ENCODE measurements around the gene CCNYL1. TPM values are rescaled to one million over a fixed set of nuclear protein-coding genes. Genes with fewer than 3 reads are reported as not detected.

Gene CCNYL1
- polyA plus RNA-seq, 1 of the 3 experiments (the other 2 are of a cell fraction): 8.7 TPM

DNA sequence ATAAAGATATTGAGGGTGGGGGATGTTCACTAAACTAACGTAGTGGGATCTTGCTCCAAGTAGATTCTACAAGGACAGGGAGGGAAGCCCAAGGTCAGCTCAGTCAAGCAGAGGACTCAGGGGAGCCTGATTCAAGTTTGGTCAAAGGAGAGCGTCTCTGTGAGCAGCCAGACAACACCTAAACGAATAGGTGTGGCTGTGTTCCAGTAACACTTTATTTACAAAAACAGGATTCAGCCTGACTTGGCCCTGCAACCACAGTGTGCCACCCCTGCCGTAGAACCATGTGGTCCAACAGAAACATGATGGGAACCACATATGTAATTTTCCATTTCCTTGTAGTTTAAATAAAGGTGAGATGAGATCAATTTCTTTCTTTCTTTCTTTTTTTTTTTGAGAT, 76.4 kb downstream of the CCNYL1 start:
- DNase-seq: no peak
- Histone ChIP-seq H3K4me2 (no peak overlapping the region), H3K79me2 (ENCODE audit: insufficient read depth) (no peaks in the 10 kb centered on the region), H3K4me1 (ENCODE audit: control insufficient read depth in 1 of 2, insufficient read depth in 2 of 2, low read depth in 1 of 2, low read length in 1 of 2) (peaks cover 1 to 5% of the 10 kb centered on the region in 2 experiments; a peak in 2 of 4 replicates), H3K4me3 (ENCODE audit: low read depth in 2 of 2, low read length in 1 of 2) (no peak overlapping the region), H3K27me3 (ENCODE audit: insufficient read depth) (no peaks in the 10 kb centered on the region), H3F3A (replicated peaks; ENCODE audit: insufficient read depth) (peaks cover 8% of the 10 kb centered on the region), H2AFZ (ENCODE audit: low read depth) (no peak overlapping the region), H4K20me1 (ENCODE audit: insufficient read depth) (no peaks in the 10 kb centered on the region), H3K27ac (ENCODE audit: low read depth in 2 of 2, low read length in 1 of 2) (no peak overlapping the region), H3K36me3 (replicated peaks in 1 of 2; ENCODE audit: control insufficient read depth in 1 of 2, insufficient read depth in 2 of 2, low read length in 1 of 2) (no peaks in the 10 kb centered on the region), H3K9ac (no peak overlapping the region), H3K9me2 (no peaks in the 10 kb centered on the region), H3K9me3 (no peaks in the 10 kb centered on the region)
- CTCF ChIA-PET: no interaction called here
- TF ChIP-seq GABPA (IDR thresholded peaks at IDR 0.05; ENCODE audit: low read depth) (no peak), GATA2 (CRISPR knock-in tag; IDR thresholded peaks at IDR 0.05) (no peak), RFX5 (IDR thresholded peaks at IDR 0.05; ENCODE audit: low read length) (no peak), RCOR1 (IDR thresholded peaks at IDR 0.05; ENCODE audit: low read length) (no peak), YY1 (IDR thresholded peaks at IDR 0.05; ENCODE audit: low read depth) (no peak), TEAD4 (IDR thresholded peaks at IDR 0.05; ENCODE audit: borderline replicate concordance, insufficient read depth) (no peak), POLR2AphosphoS5 (IDR thresholded peaks at IDR 0.05; ENCODE audit: low read depth, low read length) (no peak), SIN3A (IDR thresholded peaks at IDR 0.05; ENCODE audit: borderline replicate concordance, low read depth, low read length) (no peak), TAF1 (IDR thresholded peaks at IDR 0.05; ENCODE audit: borderline replicate concordance, low read depth, low read length) (no peak), RXRA (IDR thresholded peaks at IDR 0.05; ENCODE audit: borderline replicate concordance, low read depth) (no peak), MAX (IDR thresholded peaks at IDR 0.05; ENCODE audit: low read depth) (no peak), NRF1 (IDR thresholded peaks at IDR 0.05; ENCODE audit: low read depth, low read length) (no peak), EZH2phosphoT487 (IDR thresholded peaks at IDR 0.05; ENCODE audit: borderline replicate concordance, low read depth) (no peak), JUND (IDR thresholded peaks at IDR 0.05) (no peak), FOSL2 (IDR thresholded peaks at IDR 0.05; ENCODE audit: borderline replicate concordance, low read depth) (no peak)
- TF ChIP-seq, protein P1, sequence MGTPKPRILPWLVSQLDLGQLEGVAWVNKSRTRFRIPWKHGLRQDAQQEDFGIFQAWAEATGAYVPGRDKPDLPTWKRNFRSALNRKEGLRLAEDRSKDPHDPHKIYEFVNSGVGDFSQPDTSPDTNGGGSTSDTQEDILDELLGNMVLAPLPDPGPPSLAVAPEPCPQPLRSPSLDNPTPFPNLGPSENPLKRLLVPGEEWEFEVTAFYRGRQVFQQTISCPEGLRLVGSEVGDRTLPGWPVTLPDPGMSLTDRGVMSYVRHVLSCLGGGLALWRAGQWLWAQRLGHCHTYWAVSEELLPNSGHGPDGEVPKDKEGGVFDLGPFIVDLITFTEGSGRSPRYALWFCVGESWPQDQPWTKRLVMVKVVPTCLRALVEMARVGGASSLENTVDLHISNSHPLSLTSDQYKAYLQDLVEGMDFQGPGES (IDR thresholded peaks at IDR 0.05; ENCODE audit: low read depth, low read length): no peak
- WGBS (ENCODE audit: low lambda C conversion rate): 86% methylated on average over 4 of the region's 4 CpGs
- POLR2A ChIA-PET: no interaction called here

DNA sequence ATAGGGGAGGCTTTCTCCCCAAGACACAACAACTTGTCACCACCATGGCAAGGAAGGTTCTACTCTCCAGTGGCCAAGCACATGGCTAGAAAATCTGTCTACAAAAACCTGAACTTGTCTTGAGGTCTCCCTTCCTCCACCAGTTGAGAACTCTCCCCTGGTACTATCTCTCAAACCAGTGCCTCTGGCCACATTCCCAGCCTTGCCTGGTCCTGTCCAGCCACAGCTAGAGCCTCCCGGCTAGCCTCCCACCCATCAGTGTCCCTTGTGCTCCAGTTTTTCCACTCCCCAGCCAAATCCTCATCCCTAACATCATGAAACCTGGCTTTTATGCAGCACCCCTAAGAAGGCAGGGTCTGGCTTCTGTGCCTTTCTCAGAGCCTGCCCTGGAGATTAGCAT, 79.5 kb downstream of the CCNYL1 start:
- H3K4me3 ChIP-seq (ENCODE audit: low read depth in 2 of 2, low read length in 1 of 2): no peak overlapping the region
- H3K79me2 ChIP-seq (ENCODE audit: insufficient read depth): no peaks in the 10 kb centered on the region
- H4K20me1 ChIP-seq (ENCODE audit: insufficient read depth): no peaks in the 10 kb centered on the region
- H3K27me3 ChIP-seq (ENCODE audit: insufficient read depth): no peaks in the 10 kb centered on the region
- no peak overlapping the region for H3K27ac ChIP-seq (ENCODE audit: low read depth in 2 of 2, low read length in 1 of 2)
- no peak for DNase-seq
- H3K4me2 ChIP-seq: no peak overlapping the region
- no peaks in the 10 kb centered on the region for H3K9me2 ChIP-seq
- POLR2A ChIA-PET: no interaction called here
- WGBS (ENCODE audit: low lambda C conversion rate): 62% methylated on average over 1 of the region's 1 CpG
- no peaks in the 10 kb centered on the region for H3K36me3 ChIP-seq (replicated peaks in 1 of 2; ENCODE audit: control insufficient read depth in 1 of 2, insufficient read depth in 2 of 2, low read length in 1 of 2)
- no peaks in the 10 kb centered on the region for H3K9me3 ChIP-seq
- peaks cover 0 to 5% of the 10 kb centered on the region in 2 experiments; a peak in 1 of 4 replicates for H3K4me1 ChIP-seq (ENCODE audit: control insufficient read depth in 1 of 2, insufficient read depth in 2 of 2, low read depth in 1 of 2, low read length in 1 of 2)
- CTCF ChIA-PET: no interaction called here
- no peak overlapping the region for H3K9ac ChIP-seq
- no peak overlapping the region for H2AFZ ChIP-seq (ENCODE audit: low read depth)
- H3F3A ChIP-seq (replicated peaks; ENCODE audit: insufficient read depth): peaks cover 8% of the 10 kb centered on the region
- TF ChIP-seq RAD21 (IDR thresholded peaks at IDR 0.05; ENCODE audit: low read length) (no peak), MXI1 (IDR thresholded peaks at IDR 0.05; ENCODE audit: low read depth, low read length) (no peak), POLR2AphosphoS5 (IDR thresholded peaks at IDR 0.05; ENCODE audit: low read depth, low read length) (no peak), SIN3A (IDR thresholded peaks at IDR 0.05; ENCODE audit: borderline replicate concordance, low read depth, low read length) (no peak), TEAD4 (IDR thresholded peaks at IDR 0.05; ENCODE audit: borderline replicate concordance, insufficient read depth) (no peak), GABPA (IDR thresholded peaks at IDR 0.05; ENCODE audit: low read depth) (no peak), EP300 (IDR thresholded peaks at IDR 0.05; ENCODE audit: borderline replicate concordance in 1 of 2, low read depth in 1 of 2, low read length in 1 of 2) (no peak)
- TF ChIP-seq, protein P2, sequence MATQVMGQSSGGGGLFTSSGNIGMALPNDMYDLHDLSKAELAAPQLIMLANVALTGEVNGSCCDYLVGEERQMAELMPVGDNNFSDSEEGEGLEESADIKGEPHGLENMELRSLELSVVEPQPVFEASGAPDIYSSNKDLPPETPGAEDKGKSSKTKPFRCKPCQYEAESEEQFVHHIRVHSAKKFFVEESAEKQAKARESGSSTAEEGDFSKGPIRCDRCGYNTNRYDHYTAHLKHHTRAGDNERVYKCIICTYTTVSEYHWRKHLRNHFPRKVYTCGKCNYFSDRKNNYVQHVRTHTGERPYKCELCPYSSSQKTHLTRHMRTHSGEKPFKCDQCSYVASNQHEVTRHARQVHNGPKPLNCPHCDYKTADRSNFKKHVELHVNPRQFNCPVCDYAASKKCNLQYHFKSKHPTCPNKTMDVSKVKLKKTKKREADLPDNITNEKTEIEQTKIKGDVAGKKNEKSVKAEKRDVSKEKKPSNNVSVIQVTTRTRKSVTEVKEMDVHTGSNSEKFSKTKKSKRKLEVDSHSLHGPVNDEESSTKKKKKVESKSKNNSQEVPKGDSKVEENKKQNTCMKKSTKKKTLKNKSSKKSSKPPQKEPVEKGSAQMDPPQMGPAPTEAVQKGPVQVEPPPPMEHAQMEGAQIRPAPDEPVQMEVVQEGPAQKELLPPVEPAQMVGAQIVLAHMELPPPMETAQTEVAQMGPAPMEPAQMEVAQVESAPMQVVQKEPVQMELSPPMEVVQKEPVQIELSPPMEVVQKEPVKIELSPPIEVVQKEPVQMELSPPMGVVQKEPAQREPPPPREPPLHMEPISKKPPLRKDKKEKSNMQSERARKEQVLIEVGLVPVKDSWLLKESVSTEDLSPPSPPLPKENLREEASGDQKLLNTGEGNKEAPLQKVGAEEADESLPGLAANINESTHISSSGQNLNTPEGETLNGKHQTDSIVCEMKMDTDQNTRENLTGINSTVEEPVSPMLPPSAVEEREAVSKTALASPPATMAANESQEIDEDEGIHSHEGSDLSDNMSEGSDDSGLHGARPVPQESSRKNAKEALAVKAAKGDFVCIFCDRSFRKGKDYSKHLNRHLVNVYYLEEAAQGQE (IDR thresholded peaks at IDR 0.05; ENCODE audit: low read depth, low read length): no peak
- TF ChIP-seq, protein P1 (IDR thresholded peaks at IDR 0.05; ENCODE audit: low read depth, low read length): no peak

Data from SK-N-SH (cell line).